ENCODE measurements around the gene P2RX2.

P2RX2 gene

GRCh38 chr12:132646850-132647249 lies 28.3 kb downstream of the P2RX2 start:
- TF ChIP-seq USF1 (IDR thresholded peaks at IDR 0.05) (no peak), EGR1 (IDR thresholded peaks at IDR 0.05) (no peak), EP300 (IDR thresholded peaks at IDR 0.05; ENCODE audit: borderline replicate concordance) (no peak), TEAD4 (IDR thresholded peaks at IDR 0.05) (no peak)

GRCh38 chr12:132647858-132648257 lies 29.3 kb downstream of the P2RX2 start:
- TF ChIP-seq USF1 (IDR thresholded peaks at IDR 0.05) = no peak
- TF ChIP-seq TCF12 (IDR thresholded peaks at IDR 0.05; ENCODE audit: low read depth) = no peak
- no peak for TF ChIP-seq RAD21 (IDR thresholded peaks at IDR 0.05; ENCODE audit: low read depth)
- TF ChIP-seq FOXM1 (IDR thresholded peaks at IDR 0.05; ENCODE audit: borderline replicate concordance, low read depth) = no peak

- no peak for TF ChIP-seq EP300 (IDR thresholded peaks at IDR 0.05; ENCODE audit: borderline replicate concordance)
- TF ChIP-seq RAD21 (IDR thresholded peaks at IDR 0.05; ENCODE audit: low read depth) = no peak
- TF ChIP-seq REST (IDR thresholded peaks at IDR 0.05; ENCODE audit: low read depth) = no peak
- no peak for TF ChIP-seq CEBPB (IDR thresholded peaks at IDR 0.05)
- TF ChIP-seq NFIC (IDR thresholded peaks at IDR 0.05) = no peak
- TF ChIP-seq TCF12 (IDR thresholded peaks at IDR 0.05; ENCODE audit: low read depth) = no peak
- TF ChIP-seq FOXM1 (IDR thresholded peaks at IDR 0.05; ENCODE audit: borderline replicate concordance, low read depth) = no peak
- TF ChIP-seq USF1 (IDR thresholded peaks at IDR 0.05) = no peak
Measured at GRCh38 chr12:132648616-132649225, 30.1 kb downstream of the P2RX2 start.

- TF ChIP-seq TAF1 (IDR thresholded peaks at IDR 0.05; ENCODE audit: low read depth) = no peak
- no peak for TF ChIP-seq TEAD4 (IDR thresholded peaks at IDR 0.05)
- TF ChIP-seq USF1 (IDR thresholded peaks at IDR 0.05) = no peak
- no peak for TF ChIP-seq TCF12 (IDR thresholded peaks at IDR 0.05; ENCODE audit: low read depth)
- no peak for TF ChIP-seq FOXM1 (IDR thresholded peaks at IDR 0.05; ENCODE audit: borderline replicate concordance, low read depth)
- TF ChIP-seq EP300 (IDR thresholded peaks at IDR 0.05; ENCODE audit: borderline replicate concordance) = no peak
- TF ChIP-seq MAX (IDR thresholded peaks at IDR 0.05) = no peak
- no peak for TF ChIP-seq ZBTB7A (IDR thresholded peaks at IDR 0.05; ENCODE audit: low read depth)
Measured at GRCh38 chr12:132649226-132649945, 30.8 kb downstream of the P2RX2 start.

GRCh38 chr12:132651444-132652100 lies 33.0 kb downstream of the P2RX2 start:
- TF ChIP-seq CEBPB (IDR thresholded peaks at IDR 0.05) (no peak), EGR1 (IDR thresholded peaks at IDR 0.05) (no peak), YY1 (IDR thresholded peaks at IDR 0.05; ENCODE audit: low read depth) (no peak), ZBTB7A (IDR thresholded peaks at IDR 0.05; ENCODE audit: low read depth) (no peak), REST (IDR thresholded peaks at IDR 0.05; ENCODE audit: low read depth) (no peak), TEAD4 (IDR thresholded peaks at IDR 0.05) (no peak), RAD21 (IDR thresholded peaks at IDR 0.05; ENCODE audit: low read depth) (no peak), CREB1 (IDR thresholded peaks at IDR 0.05; ENCODE audit: low read depth) (no peak), USF1 (IDR thresholded peaks at IDR 0.05) (no peak), TCF12 (IDR thresholded peaks at IDR 0.05; ENCODE audit: low read depth) (no peak), NFIC (IDR thresholded peaks at IDR 0.05) (no peak)

Data from Ishikawa (cell line).